HG03103 (cell line): ENCODE measurements around the gene ZNF772.
A peak's percentile ranks its signal among the peaks of the same experiment; 100 is the strongest.

ENCODE experiments used
- ATAC-seq: cut with Tn5 transposase; IDR thresholded peaks from one replicate; pipeline ENCODE4 v1.9.1; 2021; ENCODE audit warnings: low read depth; ENCODE audit not compliant: unreplicated experiment

ZNF772 gene

DNA sequence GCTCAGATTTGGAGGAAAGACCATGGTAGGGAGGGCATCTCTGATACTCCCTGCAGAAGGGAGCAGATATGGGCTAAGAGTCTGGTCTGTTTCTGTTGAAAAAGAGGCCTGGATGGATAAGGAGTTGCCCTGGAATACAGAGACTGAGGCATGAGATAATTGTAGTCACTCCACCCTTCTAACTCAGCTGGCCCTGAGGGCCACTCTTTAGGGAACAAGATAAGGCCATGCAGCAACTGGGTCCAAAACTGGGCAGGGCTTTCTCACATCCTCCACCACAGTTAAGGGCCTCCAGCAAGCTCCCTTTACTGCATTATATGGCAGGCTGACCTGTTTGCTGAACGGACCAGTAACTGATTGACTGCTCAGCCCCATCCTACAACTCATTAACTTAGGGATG, 40.9 kb downstream of the ZNF772 start:
- ATAC-seq, result no peak

DNA sequence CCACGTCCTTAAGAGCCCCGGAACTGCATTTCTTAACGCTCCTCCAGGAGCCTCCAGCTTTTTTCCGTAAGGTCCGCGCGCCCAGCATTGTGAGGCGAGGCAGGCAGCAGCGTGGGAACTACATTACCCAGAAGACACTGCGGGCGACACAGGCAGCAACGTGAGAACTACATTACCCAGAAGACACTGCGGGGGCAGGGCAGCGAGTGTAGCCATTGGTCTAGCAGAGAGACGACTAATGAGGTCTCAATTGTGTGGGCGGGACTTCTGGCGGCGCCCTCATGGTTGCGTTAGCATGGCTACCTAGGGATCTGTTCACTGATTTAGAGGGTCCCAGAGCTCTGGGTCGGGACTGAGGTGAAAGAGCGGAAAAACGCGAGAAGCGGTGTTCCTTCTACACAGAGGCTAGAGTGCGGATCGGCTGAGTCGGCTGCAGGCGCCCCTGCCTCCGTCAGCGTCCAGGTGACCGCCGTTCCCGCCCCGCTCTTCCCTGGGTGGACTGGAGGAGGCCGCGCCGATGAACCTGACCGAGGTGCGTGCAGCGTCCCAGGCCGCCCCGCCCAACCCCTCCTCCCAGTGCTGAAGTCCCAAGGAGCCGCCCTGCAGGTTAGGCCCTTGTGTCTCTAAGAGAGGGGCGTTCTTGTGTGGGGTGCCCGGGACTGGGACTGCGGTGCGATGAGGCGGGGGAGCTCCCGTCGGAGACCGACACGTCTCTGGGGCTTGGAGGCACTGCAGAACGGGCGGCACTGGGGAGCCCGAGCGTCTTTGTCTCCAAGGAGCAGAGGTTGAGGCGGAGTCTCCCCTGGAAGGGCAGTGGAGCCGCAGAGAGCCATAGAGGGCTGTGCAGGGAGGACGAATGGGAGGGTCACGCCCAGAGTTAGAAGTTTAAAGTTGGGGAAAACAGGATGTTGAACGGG, 42.0 kb downstream of the ZNF772 start, which contains the start of gene ZNF749:
TSS of gene ZNF749 (plus strand) at position 264 of the 917 bp plus-strand sequence. CDS start at position 518, 254 bp downstream.
- peak; percentile 92 for ATAC-seq

DNA sequence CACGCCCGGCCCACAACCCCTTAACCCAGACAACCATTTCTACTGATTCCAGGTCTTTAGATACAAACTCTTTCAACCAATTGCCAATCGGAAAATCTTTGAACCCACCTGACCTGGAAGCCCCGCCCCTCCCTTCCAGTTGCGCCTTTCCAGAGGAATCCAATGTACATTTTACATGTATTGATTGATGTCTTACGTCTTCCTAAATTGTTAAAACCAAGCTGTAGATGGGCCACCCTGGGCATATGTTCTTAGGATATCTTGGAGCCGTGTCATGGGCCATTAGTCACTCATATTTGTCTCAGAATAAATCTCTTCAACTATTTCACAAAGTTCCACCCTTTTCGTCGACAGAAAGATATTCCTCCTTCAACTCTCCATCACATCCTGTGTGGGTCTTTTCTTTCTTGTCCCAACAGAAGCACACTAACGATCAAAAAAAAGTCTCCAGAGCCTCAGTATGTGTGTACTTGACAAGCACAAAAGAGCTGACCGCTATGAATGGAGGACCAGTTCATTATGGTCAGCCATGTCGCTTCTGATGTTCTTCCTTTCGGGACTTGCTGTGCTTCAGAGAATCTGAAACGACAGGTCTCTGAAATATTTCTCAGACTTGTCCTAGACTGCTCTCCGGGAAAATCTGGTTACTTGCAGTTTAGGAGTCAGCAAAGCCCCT, 42.8 kb downstream of the ZNF772 start:
- ATAC-seq, result no peak

DNA sequence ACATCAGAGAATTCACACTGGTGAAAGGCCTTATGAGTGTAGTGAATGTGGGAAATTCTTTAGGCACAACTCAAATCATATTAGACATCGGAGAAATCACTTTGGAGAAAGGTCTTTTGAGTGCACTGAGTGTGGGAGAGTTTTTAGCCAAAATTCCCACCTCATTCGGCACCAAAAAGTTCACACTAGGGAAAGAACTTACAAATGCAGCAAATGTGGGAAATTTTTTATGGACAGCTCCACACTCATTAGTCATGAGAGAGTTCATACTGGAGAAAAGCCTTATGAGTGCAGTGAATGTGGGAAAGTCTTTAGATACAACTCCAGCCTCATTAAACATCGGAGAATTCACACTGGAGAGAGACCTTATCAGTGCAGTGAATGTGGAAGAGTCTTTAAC, 56.3 kb downstream of the ZNF772 start:
- no peak for ATAC-seq

DNA sequence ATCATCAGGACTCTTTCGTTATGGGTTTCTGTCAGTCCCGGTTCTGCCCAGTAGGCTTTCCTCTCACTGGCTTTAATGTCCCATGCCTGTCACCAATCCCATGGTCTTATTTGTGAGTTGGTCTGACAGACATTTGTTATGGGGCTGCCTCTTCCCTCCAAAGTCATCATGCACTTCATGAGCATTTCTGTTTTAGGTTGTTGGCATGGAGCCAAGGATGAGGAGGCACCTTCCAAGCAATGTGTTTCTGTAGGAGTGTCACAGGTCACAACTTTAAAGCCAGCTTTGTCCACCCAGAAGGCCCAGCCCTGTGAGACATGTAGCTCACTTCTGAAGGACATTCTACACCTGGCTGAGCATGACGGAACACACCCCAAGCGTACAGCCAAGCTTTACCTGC, 57.9 kb downstream of the ZNF772 start:
- ATAC-seq, result no peak
